Inferior parietal cortex (tissue), 1 donor: ENCODE data around the gene RNF168.
"Not testable (repeated sequence)": the region's sequence is repeated elsewhere in the genome, so short reads cannot be mapped to it uniquely, and the experiment has no call there.

Experiments
- DNase-seq: peaks from one replicate; pipeline ENCODE4 v3.0.0-alpha.2; 2016; ENCODE audit errors: extremely low spot score

The RNF168 gene, protein sequence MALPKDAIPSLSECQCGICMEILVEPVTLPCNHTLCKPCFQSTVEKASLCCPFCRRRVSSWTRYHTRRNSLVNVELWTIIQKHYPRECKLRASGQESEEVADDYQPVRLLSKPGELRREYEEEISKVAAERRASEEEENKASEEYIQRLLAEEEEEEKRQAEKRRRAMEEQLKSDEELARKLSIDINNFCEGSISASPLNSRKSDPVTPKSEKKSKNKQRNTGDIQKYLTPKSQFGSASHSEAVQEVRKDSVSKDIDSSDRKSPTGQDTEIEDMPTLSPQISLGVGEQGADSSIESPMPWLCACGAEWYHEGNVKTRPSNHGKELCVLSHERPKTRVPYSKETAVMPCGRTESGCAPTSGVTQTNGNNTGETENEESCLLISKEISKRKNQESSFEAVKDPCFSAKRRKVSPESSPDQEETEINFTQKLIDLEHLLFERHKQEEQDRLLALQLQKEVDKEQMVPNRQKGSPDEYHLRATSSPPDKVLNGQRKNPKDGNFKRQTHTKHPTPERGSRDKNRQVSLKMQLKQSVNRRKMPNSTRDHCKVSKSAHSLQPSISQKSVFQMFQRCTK

DNA sequence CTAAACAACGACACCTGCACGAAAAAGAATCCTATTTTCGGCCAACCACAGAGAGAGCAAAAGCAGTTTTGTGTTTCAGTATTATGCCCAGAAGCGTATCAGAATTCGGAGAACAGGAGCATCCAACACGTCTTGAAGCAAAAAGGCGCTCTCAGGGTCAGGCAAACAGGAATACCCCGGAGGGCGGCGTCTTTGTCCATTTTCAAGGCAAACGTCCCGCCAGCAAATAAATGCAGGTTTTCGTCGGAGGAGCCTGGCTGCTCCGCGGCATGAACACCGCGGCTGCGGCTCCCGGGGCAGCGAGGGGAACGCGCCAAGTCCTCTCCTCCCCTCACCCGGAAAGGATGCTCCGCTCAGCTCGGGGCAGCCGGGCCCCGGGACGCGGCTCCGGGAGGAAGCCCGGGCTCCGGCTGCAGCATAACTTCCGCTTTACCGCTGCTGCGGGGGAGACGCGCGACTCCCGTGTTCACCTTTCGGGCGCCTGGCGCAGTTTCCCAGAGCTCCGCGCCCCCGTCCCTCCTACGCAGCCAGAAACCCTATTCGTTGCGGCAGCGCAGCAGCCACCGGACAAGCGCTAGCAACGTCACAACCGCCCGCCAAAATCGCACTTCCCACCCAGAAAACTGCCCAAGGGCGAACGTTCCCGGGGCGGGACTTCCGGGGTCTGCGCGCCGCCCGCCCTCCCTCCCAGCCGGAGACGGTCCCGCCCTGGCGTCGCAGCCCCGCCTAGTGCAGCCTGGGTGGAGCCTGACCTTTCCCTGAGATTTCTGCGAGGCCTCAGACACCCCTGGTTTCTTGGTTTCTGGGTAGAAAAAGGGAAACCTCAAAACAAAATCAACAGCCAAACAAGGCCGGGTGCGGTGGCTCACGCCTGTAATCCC, at the start of gene RNF168:
RNF168 (minus strand) TSS at position 573 of the 881 bp plus-strand sequence. CDS start 595 bp downstream, outside the sequence.
- DNase-seq: peak; percentile 92

DNA sequence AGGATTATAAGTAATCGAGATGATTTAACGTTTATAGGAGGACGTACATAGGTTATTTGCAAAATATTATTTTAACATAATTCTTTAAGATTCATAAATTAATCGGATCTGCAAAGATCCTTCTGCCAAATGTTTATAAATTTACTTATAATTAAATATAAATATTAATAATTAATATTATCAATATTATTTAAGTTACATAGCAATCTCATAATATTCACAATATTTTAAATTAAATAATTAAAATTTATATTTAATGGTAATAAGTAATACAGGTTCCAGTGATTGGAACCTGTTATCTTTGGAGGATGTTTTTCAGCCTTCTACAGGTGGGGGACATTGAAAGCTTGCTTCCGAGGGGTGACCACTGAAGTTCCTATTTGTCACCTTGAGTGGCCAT, 48.7 kb upstream of the RNF168 start:
- DNase-seq: no peak

DNA sequence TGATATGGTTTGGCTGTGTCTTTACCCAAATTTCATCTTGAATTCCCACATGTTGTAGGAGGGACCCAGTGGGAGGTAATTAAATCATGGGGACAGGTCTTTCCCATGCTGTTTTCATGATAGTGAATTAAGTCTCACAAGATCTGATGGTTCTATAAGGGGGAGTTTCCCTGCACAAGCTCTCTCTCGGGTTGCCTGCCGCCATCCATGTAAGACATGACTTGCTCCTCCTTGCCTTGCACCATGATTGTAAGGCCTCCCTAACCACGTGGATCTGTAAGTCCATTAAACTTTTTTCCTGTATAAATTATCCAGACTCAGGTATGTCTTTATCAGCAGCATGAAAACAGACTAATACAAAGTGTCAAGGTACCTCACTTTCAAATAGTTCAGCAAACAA, 46.6 kb upstream of the RNF168 start:
- not testable (repeated sequence) for DNase-seq

DNA sequence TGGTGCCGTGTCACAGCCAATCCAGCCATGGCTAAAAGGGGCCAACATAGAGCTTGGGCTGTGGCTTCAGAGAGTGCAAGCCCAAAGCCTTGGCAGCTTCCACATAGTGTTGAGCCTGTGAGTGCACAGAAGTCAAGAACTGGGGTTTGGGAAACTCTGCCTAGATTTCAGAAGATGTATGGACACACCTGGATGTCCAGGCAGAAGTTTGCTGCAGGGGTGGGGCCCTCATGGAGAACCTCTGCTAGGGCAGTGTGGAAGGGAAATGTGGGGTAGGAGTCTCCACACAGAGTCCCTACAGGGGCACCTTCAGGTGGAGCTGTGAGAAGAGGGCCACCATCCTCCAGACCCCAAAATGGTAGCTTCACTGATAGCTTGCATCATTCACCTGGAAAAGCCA, 45.7 kb upstream of the RNF168 start:
- DNase-seq: not testable (repeated sequence)

DNA sequence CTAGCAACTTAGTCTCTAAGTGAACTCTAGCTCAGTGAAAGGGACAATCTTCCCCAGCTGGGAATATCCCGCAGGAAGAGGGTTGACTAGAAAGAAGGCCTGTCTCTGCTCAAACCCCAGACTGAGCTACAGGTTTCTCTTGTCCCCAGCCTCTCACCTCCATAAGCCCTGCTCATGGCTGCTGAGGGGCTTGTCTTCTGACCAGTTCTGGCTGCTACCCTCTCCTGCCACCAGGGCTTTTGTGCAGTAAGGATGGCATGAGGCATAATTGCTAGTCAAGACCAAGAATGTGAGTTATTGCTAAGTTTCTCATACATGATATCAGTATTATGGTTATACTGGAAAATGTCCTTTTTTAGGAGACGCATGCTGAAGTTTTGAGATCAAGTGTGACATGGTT, 43.5 kb upstream of the RNF168 start:
- DNase-seq: no peak

DNA sequence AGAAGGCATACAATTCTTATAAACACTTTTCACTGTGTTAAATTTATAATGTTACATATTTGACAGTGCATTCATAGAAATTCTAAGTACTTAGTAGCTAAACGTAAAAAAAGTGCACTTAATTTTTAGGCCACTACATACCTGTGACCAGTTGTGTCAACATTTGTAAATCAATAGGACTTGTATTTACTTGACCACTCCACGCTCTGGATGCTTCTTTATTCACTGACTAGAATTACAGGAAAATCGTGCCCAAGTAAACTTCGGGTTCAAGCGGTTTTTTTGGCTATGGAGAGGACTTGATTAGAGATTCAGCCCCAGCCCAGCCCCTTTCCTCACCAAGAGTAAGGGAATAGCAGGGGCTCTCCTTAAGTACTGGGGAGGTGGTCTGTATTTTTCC, 43.0 kb upstream of the RNF168 start:
- DNase-seq: no peak

DNA sequence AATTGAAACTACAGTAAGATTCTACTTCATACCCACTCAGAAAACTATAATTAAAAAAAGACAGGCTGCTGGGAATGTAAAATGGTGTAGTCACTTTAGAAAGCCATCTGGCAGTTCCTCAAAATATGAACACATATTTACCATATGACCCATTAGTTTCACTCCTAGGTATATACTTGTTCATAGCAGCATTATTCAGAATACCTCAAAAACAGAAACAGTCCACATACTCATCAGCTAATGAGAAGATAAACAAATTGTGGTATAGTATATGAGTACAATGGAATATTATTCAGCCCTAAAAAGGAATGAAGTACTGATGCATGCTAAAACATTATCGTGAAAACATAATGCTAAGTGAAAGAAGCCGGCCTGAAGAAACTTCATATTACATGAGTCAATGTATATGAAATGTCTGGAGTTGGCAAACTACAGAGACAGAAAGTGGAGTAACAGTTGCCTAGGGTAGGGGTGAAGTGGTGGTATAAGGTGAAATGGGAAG, 41.0 kb upstream of the RNF168 start:
- DNase-seq: no peak

DNA sequence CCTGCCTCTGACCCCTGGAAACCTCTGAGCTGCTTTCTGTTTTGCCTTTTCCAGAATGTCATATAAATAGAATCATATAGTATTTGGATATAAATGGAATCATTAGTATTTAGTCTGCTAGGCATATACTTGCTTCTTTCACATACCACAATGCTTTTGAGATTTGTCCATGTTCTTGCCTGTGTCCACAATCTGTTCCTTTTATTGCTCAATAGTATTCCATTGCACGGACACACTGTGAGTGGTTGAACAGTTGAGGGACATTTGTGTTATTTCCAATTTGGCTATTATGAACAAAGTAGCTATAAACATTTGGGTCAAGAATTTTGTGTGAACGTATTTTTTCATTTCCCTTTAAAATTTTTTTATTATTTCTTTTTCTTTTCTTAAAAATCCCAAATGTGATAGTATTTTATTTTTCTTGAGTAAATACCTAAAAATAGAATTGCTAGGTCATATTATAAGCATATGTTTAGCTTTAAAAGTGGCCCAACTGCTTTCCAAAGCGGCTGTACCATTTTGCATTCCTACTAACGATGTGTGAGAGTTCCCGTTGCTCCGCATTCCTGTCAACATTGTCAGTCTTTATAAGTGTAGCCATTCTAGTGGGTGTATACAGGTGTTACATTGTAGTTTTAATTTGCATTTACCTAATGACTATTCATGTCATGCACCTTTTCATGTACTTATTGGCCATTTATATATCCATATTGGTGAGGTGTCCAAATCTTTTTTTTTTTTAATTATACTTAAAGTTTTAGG, 38.3 kb upstream of the RNF168 start:
- DNase-seq: no peak

DNA sequence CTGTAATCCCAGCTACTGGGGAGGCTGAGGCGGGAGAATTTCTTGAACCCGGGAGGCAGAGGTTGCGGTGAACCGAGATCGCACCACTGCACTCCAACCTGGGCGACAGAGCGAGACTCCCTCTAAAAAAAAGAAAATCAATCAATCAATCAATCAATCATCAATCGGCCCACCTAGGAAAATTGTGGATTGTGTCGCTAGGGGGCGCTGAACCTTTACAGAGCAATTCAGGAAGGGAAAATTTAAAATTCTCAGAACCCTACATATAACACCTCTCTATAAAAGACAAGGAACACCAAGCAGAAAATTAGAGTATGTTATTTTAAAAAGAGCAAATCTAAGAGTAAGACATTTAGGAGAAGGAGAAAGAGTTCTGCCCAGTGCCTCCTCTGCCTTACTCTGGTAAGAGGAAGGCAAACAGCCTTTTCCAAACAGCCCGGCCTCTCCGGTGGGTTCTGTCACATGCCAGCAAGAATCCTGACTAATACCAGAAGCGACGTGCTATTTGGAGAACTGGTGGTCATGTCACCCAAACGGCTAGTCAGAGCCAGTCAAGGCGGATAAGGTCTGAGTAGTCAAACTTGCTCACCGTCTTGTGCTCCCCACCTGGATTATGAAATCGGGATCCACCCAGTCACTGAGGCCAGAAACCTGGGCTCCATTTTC, 33.9 kb upstream of the RNF168 start:
- DNase-seq: peak; percentile 30

DNA sequence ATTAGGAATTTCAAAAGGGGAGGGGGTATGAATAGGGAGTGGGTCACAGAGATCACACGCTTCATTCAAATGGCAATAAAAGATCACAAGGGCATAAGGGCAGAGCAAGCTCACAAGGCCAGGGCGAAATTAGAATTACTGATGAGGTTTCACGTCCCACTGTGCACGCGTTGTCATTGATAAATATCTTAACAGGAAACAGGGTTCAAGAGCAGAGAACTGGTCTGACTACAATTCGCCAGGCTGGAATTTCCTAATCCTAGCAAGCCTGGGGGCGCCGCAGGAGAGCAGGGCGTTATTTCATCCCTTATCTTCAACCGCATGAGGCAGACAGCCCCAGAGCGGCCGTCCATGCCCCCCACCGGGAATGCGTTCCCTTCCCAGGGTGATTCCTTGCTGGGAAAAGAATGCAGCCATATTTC, 29.7 kb upstream of the RNF168 start:
- DNase-seq: no peak

DNA sequence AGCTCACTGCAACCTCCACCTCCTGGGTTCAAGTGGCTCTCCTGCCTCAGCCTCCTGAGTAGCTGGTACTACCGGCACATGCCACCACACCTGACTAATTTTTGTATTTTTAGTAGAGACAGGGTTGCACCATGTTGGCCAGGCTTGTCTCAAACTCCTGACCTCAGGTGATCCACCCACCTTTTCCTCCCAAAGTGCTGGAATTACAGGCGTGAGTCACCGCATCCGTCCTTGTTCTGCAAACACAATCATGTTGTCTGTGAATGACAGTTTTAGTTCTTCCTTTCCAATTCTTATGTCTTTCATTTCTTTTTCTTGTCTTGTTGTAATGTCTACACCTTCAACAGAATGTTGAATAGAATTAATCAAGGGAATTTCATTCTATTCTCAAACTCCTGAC, 27.9 kb upstream of the RNF168 start:
- DNase-seq: no peak

DNA sequence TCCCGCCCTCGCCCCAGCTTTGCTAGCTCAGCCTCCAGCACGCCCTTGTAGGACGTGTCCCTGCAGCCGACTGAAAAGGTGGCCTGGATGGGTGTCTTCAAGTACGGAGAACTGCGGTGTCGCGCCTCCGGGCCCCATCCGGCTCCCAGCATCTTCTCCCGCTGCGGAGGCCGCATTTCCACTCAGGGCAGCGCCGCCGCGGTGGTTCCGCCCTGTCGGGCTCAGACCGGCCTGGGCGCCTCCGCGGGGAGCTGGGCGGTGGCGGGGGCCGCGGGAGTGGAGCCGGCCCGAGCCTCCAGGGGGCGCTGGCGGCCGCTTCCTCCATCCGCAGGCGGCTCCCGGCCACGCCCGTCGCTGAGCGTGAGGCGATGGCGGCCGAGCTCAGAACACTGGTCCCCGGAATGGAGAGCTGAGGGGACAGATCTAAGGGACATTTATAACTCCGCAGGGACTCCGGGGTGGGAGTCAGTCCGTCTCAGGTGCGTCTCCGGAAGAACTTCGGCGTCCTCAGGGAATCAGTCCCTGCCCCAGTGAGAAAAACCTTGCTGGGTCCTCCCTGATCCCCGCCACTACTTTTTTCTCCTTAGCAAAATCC, 25.2 kb upstream of the RNF168 start:
- peak; percentile 51 for DNase-seq

DNA sequence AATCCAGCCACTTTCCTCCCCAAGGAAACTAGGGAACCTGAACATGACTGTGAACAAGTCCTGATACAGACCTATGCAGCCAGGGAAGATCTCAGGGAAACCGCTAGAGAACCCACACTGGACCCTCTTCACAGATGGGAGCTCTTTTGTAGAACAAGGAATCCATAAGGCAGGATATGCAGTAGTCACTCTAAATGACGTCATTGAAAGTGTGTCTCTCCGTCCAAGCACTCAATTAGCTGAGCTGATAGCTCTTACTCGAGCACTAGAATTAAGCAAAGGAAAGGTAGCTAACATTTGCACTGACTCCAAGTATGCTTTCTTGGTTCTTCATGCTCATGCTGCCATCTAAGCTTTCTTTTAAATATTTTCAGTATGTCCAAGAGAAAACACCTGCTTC, 21.6 kb upstream of the RNF168 start:
- DNase-seq: no peak

DNA sequence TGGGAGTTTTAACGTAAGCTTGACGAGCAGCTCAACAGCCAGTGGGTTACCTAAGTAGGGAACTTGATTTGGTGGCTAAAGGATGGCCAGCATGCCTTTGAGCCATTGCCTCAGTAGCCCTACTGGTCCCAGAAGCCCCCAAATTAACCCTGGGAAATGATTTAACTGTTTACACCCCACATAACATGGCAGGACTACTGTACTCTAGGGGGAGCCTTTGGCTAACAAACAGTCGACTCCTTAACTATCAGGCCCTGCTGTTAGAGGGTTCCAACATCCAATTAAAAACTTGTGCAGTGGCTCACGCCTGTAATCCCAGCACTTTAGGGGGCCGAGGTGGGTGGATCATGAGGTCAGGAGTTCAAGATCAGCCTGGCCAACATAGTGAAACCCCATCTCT, 21.0 kb upstream of the RNF168 start:
- no peak for DNase-seq

DNA sequence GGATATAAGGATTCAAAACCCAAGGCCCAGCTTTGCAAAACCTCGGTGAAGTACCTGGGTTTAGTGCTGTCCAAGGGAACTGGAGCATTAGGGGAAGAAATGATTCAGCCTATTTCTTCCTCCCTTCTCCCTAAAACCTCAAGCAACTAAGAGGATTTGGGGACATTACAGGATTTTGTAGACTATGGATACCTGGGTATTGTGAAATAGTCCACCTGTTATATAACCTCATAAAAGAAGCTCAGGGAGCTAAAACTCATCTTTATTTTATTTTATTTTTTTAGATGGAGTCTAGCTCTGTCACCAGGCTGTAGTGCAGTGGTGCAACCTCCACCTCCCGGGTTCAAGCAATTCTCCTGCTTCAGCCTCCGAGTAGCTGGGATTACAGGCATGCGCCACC, 20.3 kb upstream of the RNF168 start:
- no peak for DNase-seq

DNA sequence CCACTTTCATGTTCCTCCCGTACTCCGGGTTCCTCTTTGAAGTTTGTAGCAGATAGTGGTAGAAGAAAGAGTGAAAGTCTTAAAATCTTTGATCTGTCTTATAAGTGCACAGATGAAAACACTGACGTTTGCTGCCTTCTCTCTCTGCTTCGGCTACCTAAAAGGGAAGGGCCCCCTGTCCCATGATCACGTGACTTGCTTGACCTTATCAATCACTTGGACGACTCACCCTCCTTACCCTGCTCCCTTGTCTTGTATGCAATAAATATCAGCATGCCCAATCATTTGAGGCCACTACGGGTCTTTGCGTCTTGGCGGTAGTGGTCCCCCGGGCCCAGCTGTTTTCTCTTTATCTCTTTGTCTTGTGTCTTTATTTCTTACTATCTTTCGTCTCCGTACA, 17.7 kb upstream of the RNF168 start:
- not testable (repeated sequence) for DNase-seq

DNA sequence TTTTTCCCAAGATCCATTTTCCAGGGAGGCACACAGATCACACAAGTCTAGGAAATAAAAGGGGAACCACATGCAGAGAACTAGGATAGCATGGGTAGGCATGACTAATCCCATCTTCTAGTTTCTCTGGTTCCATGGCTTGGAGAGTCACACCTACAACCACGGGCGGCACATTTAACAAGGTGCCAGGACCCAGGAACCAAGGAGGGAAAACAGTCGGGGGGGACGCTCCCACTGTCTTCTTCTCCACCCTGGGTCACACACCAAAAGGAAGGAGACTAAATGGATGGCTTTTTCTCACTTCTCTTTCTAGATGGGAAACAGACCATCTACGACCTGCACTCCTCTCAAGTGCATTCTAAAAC, 16.1 kb upstream of the RNF168 start:
- no peak for DNase-seq

DNA sequence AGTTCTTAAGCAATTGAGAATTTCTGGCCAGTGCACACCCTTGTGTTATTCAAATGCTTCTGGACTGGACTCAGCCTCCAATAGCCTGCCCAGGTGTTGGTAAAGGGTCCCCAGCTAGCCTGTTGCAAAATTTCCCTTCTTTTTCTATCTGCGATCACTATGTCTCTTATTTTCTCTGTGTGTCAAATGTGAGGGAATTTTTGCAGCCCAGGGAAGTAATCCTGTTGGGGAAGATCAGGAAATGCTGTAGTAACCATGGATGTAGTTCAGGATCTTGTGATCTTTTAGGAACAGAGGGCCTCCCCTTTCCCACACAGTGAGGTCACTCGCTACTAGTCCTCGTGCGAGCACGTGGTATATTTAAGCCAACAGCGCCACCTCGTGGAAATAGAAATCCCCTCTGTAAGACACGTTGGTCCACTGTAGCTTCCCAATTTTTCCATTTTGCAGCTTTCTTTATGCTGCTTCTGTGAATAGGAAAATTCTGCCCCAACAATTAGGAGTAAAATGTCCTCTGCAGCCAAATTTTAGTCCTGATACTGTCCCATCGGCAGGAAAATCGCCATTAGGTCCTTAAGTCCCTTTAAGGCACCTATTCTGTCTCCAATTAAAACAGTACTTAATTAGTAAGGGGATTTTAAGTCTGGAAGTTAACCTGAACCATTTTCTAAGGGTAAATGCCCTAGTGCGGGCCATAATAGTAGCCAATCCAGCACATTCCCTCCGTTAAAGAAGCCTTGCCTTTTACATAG, 15.6 kb upstream of the RNF168 start:
- peak; percentile 62 for DNase-seq

DNA sequence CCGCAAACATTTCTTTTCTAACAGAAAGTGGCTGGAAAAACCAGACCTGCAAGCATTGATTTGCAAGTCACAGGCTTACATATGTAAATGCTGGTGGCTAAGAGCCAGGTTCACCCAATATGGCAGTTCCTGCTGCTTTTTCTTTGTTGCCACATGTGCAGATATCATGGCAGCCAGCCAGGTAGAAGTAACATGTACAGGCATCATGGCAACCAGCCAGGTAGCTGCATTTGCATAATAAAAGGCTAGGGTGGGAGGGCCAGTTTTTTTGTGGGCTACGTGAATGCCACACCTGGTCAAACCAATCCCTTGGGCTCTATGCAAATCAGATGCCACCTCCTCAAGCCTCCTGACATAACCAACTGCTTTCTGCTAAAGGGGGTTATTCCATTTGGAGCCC, 14.4 kb upstream of the RNF168 start:
- DNase-seq: no peak
